Dendritic cell treated with granulocyte-macrophage colony-stimulating factor and Interleukin-4, amounts not matched to agents 40 ng/mL and 50 ng/mL, for 4 days (primary cell): ENCODE measurements around the gene ARHGEF17.
A peak's percentile ranks its signal among the peaks of the same experiment; 100 is the strongest.
"Not testable (repeated sequence)": the region's sequence is repeated elsewhere in the genome, so short reads cannot be mapped to it uniquely, and the experiment has no call there.

ENCODE experiments used
- H3K27ac Mint-ChIP-seq: one replicate; pipeline ENCODE4 v1.8.0; 2022; ENCODE audit warnings: mild to moderate bottlenecking, mixed read lengths
- H3K27me3 Mint-ChIP-seq: one replicate; pipeline ENCODE4 v1.8.0; 2022; ENCODE audit warnings: mild to moderate bottlenecking, mixed read lengths
- H3K36me3 Mint-ChIP-seq: one replicate; pipeline ENCODE4 v1.8.0; 2022; ENCODE audit warnings: low read depth, mixed read lengths
- H3K4me1 Mint-ChIP-seq: one replicate; pipeline ENCODE4 v1.8.0; 2022; ENCODE audit warnings: low read depth, mixed read lengths
- H3K4me3 Mint-ChIP-seq: one replicate; pipeline ENCODE4 v1.8.0; 2022; ENCODE audit warnings: mild to moderate bottlenecking, moderate library complexity, mixed read lengths
- H3K9me3 Mint-ChIP-seq: one replicate; pipeline ENCODE4 v1.8.0; 2022; ENCODE audit warnings: mixed read lengths
- intact Hi-C: fragments of 100-400 bp; cut with micrococcal nuclease; formaldehyde crosslinking; loops from one replicate; pipeline ENCODE4 v1.15.0; 2022

Gene ARHGEF17

GRCh38 chr11:73270016-73270854 is 37.8 kb upstream of the ARHGEF17 start:
- Mint-ChIP-seq H3K9me3 (no peaks in the 10 kb centered on the region), H3K27me3 (peaks cover 27% of the 10 kb centered on the region), H3K27ac (peak overlapping the region; percentile 91), H3K4me1 (peaks cover 90% of the 10 kb centered on the region), H3K36me3 (peaks cover 30% of the 10 kb centered on the region), H3K4me3 (peak overlapping the region; percentile 50)
- intact Hi-C loops, result loop anchor here (2.0 kb wide), 1 partner anchor 19 kb away; no protein-coding TSS in a partner anchor

- Mint-ChIP-seq H3K4me1 (peaks cover 95% of the 10 kb centered on the region), H3K27ac (peak overlapping the region; percentile 91), H3K9me3 (no peaks in the 10 kb centered on the region), H3K4me3 (no peak overlapping the region), H3K36me3 (peaks cover 37% of the 10 kb centered on the region), H3K27me3 (peaks cover 19% of the 10 kb centered on the region)
- intact Hi-C loops, result loop anchor here (2.0 kb wide), 1 partner anchor 18 kb away; no protein-coding TSS in a partner anchor
These were observed 37.1 kb upstream of the ARHGEF17 start for GRCh38 chr11:73270855-73271477.

- Mint-ChIP-seq H3K27me3 (peaks cover 17% of the 10 kb centered on the region), H3K4me3 (peak overlapping the region; percentile 86), H3K4me1 (peaks cover 95% of the 10 kb centered on the region), H3K27ac (peak overlapping the region; percentile 91), H3K36me3 (peaks cover 42% of the 10 kb centered on the region)
- not testable (repeated sequence) for H3K9me3 Mint-ChIP-seq
- intact Hi-C loops, result loop anchor here (2.0 kb wide), 1 partner anchor 17 kb away; no protein-coding TSS in a partner anchor
These were observed 36.6 kb upstream of the ARHGEF17 start for GRCh38 chr11:73271478-73271865.

- Mint-ChIP-seq H3K27ac (peak within 1 kb of the TSS; percentile 91), H3K9me3 (no peaks in the 10 kb centered on the region), H3K27me3 (peaks cover 14% of the 10 kb centered on the region), H3K4me3 (peak within 1 kb of the TSS; percentile 86), H3K36me3 (peaks cover 49% of the 10 kb centered on the region), H3K4me1 (peaks cover 95% of the 10 kb centered on the region)
- intact Hi-C loops, result loop anchor here (2.0 kb wide), 1 partner anchor 17 kb away; no protein-coding TSS in a partner anchor
These were observed 36.0 kb upstream of the ARHGEF17 start, which contains the start of gene P2RY6 for GRCh38 chr11:73271936-73272679. TSS of gene P2RY6 (plus strand) at chr11:73272338. CDS start at chr11:73296519, 24,181 bp downstream.

GRCh38 chr11:73272680-73273038 is 35.4 kb upstream of the ARHGEF17 start:
- Mint-ChIP-seq H3K4me1 (peaks cover 95% of the 10 kb centered on the region), H3K27me3 (peaks cover 9% of the 10 kb centered on the region), H3K36me3 (peaks cover 54% of the 10 kb centered on the region), H3K27ac (peak overlapping the region; percentile 91), H3K4me3 (peak overlapping the region; percentile 86), H3K9me3 (no peaks in the 10 kb centered on the region)
- intact Hi-C loops, result no loop called here

- Mint-ChIP-seq H3K27me3 (peaks cover 3% of the 10 kb centered on the region), H3K4me3 (peak overlapping the region; percentile 86), H3K27ac (peak overlapping the region; percentile 91), H3K9me3 (no peaks in the 10 kb centered on the region), H3K36me3 (peaks cover 61% of the 10 kb centered on the region), H3K4me1 (peaks cover 90% of the 10 kb centered on the region)
- intact Hi-C loops, result no loop called here
These were observed 34.7 kb upstream of the ARHGEF17 start for GRCh38 chr11:73273222-73273895.

GRCh38 chr11:73274191-73274590 is 33.9 kb upstream of the ARHGEF17 start:
- Mint-ChIP-seq H3K4me3 (peak overlapping the region; percentile 86), H3K36me3 (peaks cover 69% of the 10 kb centered on the region), H3K27ac (peak overlapping the region; percentile 91), H3K4me1 (peaks cover 87% of the 10 kb centered on the region)
- intact Hi-C loops, H3K9me3 Mint-ChIP-seq, H3K27me3 Mint-ChIP-seq: not testable (repeated sequence)

GRCh38 chr11:73274722-73275380 is 33.2 kb upstream of the ARHGEF17 start:
- Mint-ChIP-seq H3K4me3 (peak overlapping the region; percentile 86), H3K4me1 (peaks cover 87% of the 10 kb centered on the region), H3K27ac (peak overlapping the region; percentile 91), H3K36me3 (peaks cover 76% of the 10 kb centered on the region), H3K27me3 (peaks cover under 1% of the 10 kb centered on the region), H3K9me3 (no peaks in the 10 kb centered on the region)
- intact Hi-C loops, result no loop called here

GRCh38 chr11:73275381-73275750 is 32.7 kb upstream of the ARHGEF17 start:
- Mint-ChIP-seq H3K9me3 (no peaks in the 10 kb centered on the region), H3K27me3 (no peaks in the 10 kb centered on the region), H3K27ac (peak overlapping the region; percentile 91), H3K4me1 (peaks cover 87% of the 10 kb centered on the region), H3K4me3 (peak overlapping the region; percentile 86), H3K36me3 (peaks cover 76% of the 10 kb centered on the region)
- intact Hi-C loops, result no loop called here

- H3K4me1 Mint-ChIP-seq, result peaks cover 87% of the 10 kb centered on the region
- peaks cover 83% of the 10 kb centered on the region for H3K36me3 Mint-ChIP-seq
- intact Hi-C loops, result no loop called here
- no peak overlapping the region for H3K27ac Mint-ChIP-seq
- H3K27me3 Mint-ChIP-seq, result no peaks in the 10 kb centered on the region
- H3K4me3 Mint-ChIP-seq, result no peak overlapping the region
- H3K9me3 Mint-ChIP-seq, result no peaks in the 10 kb centered on the region
These were observed 30.6 kb upstream of the ARHGEF17 start for GRCh38 chr11:73277467-73277866.

GRCh38 chr11:73280626-73281025 is 27.4 kb upstream of the ARHGEF17 start:
- Mint-ChIP-seq H3K9me3 (no peaks in the 10 kb centered on the region), H3K27me3 (no peaks in the 10 kb centered on the region), H3K36me3 (peaks cover 85% of the 10 kb centered on the region), H3K27ac (peak overlapping the region; percentile 82), H3K4me3 (peak overlapping the region; percentile 51), H3K4me1 (peaks cover 92% of the 10 kb centered on the region)
- intact Hi-C loops, result loop anchor here (1.0 kb wide), 1 partner anchor 8 kb away; no protein-coding TSS in a partner anchor

- H3K27ac Mint-ChIP-seq, result peak overlapping the region; percentile 82
- no peaks in the 10 kb centered on the region for H3K27me3 Mint-ChIP-seq
- intact Hi-C loops, result no loop called here
- H3K36me3 Mint-ChIP-seq, result peaks cover 85% of the 10 kb centered on the region
- H3K4me3 Mint-ChIP-seq, result no peak overlapping the region
- peaks cover 92% of the 10 kb centered on the region for H3K4me1 Mint-ChIP-seq
- H3K9me3 Mint-ChIP-seq, result no peaks in the 10 kb centered on the region
These were observed 26.8 kb upstream of the ARHGEF17 start for GRCh38 chr11:73281201-73281741.
